Measurements from ENCODE around the gene ASIC4. TPM values are rescaled to one million over a fixed set of nuclear protein-coding genes. Genes with fewer than 3 reads are reported as not detected.

Gene ASIC4
- total and polyA plus RNA-seq, 9 of the 15 experiments (the other 6 are each of a cell fraction or from before 2014, with no cell fraction given), result 0.07 to 19.2 (median 4.8) TPM

DNA sequence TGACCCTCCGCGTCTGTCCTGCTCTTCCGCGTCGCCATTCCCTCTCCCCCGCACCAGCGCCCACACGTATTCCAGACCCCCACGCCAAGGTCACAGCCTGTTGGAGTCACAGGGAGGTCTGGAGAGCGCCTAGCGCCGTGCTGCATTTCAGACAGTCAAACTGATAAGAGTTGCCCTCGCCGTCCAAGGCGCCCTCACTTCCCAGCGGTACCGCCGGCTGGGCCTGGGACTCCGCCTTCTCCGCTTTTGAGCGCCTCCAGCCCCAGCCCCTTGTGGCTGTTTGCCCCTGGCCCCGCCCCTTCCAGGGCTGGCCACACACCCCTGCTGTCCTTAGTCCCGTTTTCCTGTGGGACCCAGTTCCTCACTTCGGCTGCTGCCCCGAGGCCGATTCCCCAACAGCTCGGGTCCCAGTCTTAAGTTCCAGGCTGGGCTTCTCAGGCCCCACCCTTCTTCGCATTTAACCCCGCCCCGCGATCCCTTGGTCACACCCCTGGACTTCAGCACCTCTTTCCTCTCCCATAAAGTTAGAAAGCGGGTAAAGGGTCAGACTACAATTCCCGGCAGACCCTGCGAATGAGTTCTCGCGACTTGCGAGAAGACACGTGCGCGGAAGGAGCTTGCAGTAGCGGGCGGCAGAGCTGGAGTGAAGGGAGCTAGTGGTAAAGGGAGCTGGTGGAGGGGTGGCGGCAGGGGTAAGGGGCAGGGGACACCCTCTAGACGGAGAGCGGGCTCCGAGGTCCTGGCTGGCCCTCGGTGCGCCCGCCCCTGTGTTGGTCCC lies 15.8 kb upstream of the ASIC4 start, which contains the start of gene GMPPA (continued):
- TF ChIP-seq, protein P1, sequence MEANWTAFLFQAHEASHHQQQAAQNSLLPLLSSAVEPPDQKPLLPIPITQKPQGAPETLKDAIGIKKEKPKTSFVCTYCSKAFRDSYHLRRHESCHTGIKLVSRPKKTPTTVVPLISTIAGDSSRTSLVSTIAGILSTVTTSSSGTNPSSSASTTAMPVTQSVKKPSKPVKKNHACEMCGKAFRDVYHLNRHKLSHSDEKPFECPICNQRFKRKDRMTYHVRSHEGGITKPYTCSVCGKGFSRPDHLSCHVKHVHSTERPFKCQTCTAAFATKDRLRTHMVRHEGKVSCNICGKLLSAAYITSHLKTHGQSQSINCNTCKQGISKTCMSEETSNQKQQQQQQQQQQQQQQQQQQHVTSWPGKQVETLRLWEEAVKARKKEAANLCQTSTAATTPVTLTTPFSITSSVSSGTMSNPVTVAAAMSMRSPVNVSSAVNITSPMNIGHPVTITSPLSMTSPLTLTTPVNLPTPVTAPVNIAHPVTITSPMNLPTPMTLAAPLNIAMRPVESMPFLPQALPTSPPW (CRISPR knock-in tag; IDR thresholded peaks at IDR 0.05), result peak; percentile 71
- TF ChIP-seq, protein P2, sequence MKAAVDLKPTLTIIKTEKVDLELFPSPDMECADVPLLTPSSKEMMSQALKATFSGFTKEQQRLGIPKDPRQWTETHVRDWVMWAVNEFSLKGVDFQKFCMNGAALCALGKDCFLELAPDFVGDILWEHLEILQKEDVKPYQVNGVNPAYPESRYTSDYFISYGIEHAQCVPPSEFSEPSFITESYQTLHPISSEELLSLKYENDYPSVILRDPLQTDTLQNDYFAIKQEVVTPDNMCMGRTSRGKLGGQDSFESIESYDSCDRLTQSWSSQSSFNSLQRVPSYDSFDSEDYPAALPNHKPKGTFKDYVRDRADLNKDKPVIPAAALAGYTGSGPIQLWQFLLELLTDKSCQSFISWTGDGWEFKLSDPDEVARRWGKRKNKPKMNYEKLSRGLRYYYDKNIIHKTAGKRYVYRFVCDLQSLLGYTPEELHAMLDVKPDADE (conservative IDR thresholded peaks at IDR 0.05; ENCODE audit: control insufficient read depth, low read depth, low read length), result peak; percentile 75
- TF ChIP-seq CTBP1 (IDR thresholded peaks at IDR 0.05; ENCODE audit: borderline replicate concordance), result peak; percentile 70; the same call in 1 of the 2 replicates
- TF ChIP-seq, protein P3, sequence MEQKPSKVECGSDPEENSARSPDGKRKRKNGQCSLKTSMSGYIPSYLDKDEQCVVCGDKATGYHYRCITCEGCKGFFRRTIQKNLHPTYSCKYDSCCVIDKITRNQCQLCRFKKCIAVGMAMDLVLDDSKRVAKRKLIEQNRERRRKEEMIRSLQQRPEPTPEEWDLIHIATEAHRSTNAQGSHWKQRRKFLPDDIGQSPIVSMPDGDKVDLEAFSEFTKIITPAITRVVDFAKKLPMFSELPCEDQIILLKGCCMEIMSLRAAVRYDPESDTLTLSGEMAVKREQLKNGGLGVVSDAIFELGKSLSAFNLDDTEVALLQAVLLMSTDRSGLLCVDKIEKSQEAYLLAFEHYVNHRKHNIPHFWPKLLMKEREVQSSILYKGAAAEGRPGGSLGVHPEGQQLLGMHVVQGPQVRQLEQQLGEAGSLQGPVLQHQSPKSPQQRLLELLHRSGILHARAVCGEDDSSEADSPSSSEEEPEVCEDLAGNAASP (IDR thresholded peaks at IDR 0.05), result no peak
- no peak for TF ChIP-seq PYGO2 (tag; IDR thresholded peaks at IDR 0.05)
- no peak for TF ChIP-seq ZNF354B (CRISPR knock-in tag; IDR thresholded peaks at IDR 0.05)
- TF ChIP-seq WHSC1 (IDR thresholded peaks at IDR 0.05; ENCODE audit: low read length), result no peak
- peak; percentile 94 for TF ChIP-seq ELF2 (CRISPR knock-in tag; IDR thresholded peaks at IDR 0.05)
- TF ChIP-seq KDM2B (CRISPR knock-in tag; IDR thresholded peaks at IDR 0.05), result no peak
- no peak for TF ChIP-seq NFE2L1 (tag; IDR thresholded peaks at IDR 0.05; ENCODE audit: borderline replicate concordance, low read depth)
- no peak for TF ChIP-seq CEBPG (CRISPR knock-in tag; IDR thresholded peaks at IDR 0.05)
- no peak for TF ChIP-seq CEBPG (tag; conservative IDR thresholded peaks at IDR 0.05 in 1 of 2, IDR thresholded peaks at IDR 0.05 in 1 of 2)
- peak; percentile 72 for TF ChIP-seq ARID1B (IDR thresholded peaks at IDR 0.05)
- no peak for TF ChIP-seq BRD4 (IDR thresholded peaks at IDR 0.05)
- no peak for TF ChIP-seq ZNF408 (CRISPR knock-in tag; IDR thresholded peaks at IDR 0.05; ENCODE audit: low read depth)
- TF ChIP-seq TCFL5 (CRISPR knock-in tag; conservative IDR thresholded peaks at IDR 0.05), result no peak
- peak; percentile 69 to 70 for TF ChIP-seq NRF1 (conservative IDR thresholded peaks at IDR 0.05 in 1 of 2, IDR thresholded peaks at IDR 0.05 in 1 of 2)
- no peak for TF ChIP-seq CCAR2 (IDR thresholded peaks at IDR 0.05; ENCODE audit: low read depth, low read length)
- no peak for TF ChIP-seq HNRNPUL1 (IDR thresholded peaks at IDR 0.05; ENCODE audit: low read length)
- TF ChIP-seq CAMTA2 (CRISPR knock-in tag; conservative IDR thresholded peaks at IDR 0.05), result no peak
- TF ChIP-seq HSF4 (CRISPR knock-in tag; IDR thresholded peaks at IDR 0.05; ENCODE audit: borderline replicate concordance), result no peak
- TF ChIP-seq ZKSCAN3 (CRISPR knock-in tag; IDR thresholded peaks at IDR 0.05), result no peak
- no peak for TF ChIP-seq ZNF282 (CRISPR knock-in tag; IDR thresholded peaks at IDR 0.05)
- TF ChIP-seq TCF3 (CRISPR knock-in tag; IDR thresholded peaks at IDR 0.05), result no peak
- TF ChIP-seq, protein P4, sequence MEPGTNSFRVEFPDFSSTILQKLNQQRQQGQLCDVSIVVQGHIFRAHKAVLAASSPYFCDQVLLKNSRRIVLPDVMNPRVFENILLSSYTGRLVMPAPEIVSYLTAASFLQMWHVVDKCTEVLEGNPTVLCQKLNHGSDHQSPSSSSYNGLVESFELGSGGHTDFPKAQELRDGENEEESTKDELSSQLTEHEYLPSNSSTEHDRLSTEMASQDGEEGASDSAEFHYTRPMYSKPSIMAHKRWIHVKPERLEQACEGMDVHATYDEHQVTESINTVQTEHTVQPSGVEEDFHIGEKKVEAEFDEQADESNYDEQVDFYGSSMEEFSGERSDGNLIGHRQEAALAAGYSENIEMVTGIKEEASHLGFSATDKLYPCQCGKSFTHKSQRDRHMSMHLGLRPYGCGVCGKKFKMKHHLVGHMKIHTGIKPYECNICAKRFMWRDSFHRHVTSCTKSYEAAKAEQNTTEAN (CRISPR knock-in tag; IDR thresholded peaks at IDR 0.05), result no peak

Measured in K562 (cell line).